ENCODE data around the gene CCT6B.

DNA sequence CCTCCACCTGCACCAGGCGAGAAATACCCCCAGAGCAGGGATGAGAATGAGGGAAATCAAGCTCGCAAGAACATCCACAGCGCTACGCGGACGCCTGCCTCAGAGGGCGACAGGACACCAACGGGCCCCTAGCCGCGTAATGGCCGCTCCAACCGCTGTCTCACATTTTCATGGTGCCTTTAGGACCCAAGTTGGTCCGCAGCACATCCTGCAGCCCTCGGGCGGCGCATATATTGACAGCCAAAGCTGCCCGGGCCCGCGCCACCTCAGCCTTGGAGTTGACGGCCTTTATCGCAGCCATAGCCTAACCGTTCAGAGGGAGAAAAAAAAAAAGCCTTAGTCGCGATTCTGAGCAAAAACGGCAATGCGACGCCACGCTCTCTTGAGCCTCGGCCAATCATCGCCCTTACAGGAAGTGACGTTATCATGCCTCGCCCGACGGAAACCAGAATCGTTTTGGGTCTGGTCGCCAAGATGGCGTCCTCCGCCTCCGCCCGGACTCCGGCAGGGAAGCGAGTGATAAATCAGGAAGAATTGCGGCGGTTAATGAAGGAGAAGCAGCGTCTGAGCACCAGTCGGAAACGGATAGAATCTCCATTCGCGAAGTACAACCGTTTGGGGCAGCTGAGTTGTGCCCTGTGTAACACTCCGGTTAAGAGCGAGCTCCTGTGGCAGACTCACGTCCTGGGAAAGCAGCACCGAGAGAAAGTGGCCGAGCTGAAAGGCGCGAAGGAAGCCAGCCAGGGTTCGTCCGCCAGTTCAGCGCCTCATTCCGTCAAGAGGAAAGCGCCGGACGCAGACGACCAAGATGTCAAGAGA, at the start of gene CCT6B, which contains the start of gene ZNF830:
- TF ChIP-seq CTCF (conservative IDR thresholded peaks at IDR 0.05) (no peak), EZH2 (IDR thresholded peaks at IDR 0.05; ENCODE audit: low read depth) (no peak)
